ENCODE data around the gene TOR1B.
"Not testable (repeated sequence)": the region's sequence is repeated elsewhere in the genome, so short reads cannot be mapped to it uniquely, and the experiment has no call there.

The TOR1B gene

DNA sequence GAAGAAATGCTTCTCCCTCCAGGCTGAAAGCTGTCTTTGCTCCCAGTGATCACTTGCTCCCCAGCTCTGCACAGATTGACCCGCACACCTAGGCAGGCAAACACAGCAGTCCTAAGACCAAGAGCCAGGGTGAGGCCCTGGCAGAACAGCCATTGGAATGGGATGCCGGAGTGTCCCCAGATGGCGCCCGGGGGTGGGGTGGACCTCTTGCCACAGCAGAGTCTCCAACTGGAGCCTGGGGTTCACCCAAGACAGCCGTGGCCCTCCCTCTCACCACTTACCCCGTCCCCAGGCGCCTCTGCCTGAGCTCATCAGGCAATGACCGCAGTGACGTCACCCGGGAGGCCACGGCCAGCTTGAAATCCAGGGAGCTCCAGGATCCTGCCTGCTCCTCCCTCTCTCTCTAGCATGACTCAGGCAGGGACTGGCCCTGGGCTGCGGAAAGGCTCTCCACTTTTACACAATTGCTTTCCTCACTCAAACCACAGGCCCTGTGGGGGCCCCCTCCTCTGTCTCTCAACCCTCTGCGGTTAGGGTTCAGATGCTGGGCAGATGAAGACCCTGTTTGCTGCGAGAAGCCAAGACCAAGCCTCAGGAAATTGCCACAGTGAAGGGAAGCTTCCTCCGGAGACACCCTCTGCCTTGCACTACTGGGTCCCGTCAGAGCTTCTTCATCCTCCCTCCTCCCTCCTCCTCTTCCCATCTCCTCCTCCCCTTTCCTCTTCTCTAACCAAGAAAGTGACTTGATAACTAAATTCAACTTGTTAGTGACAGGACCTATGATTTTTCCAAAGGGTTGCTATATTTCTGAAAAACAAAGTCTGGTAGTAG is 25.8 kb upstream of the TOR1B start:
- DNase-seq (ENCODE audit: low read depth), result peak; percentile 100

DNA sequence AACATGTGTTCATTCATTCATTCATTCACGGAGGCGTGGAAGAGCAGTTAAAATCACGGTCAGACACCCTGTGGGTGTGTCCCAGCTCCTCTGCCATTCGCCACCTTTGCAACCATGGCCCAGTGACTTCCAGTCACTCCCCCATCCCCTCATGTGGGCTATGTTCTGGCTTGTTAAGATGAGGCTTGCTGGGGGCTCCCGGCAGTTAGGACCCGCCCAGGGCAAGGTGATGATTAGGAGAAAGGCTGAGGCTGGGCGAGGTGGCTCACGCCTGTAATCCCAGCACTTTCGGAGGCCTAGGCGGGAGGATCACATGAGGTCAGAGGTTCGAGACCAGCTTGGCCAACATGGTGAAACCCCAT is 25.2 kb upstream of the TOR1B start:
- no peak for DNase-seq (ENCODE audit: low read depth)

DNA sequence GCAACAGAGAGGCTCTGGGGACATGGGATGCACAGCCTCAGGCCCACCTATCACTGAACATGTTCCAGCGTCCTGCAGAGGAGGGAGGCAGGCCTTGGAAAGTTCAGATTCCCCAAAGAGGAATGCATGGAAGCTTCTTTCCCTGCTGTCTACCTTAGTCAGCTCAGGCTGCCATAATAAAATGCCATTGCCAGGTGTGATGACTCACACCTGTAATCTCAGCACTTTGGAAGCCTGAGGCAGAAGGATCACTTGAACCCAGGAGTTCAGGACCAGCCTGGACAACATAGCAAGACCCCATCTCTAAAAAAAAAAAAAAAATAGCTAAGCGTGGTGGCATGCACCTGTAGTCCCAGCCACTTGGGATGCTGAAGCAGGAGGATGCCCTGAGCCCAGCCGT is 24.5 kb upstream of the TOR1B start:
- DNase-seq (ENCODE audit: low read depth), result no peak

GRCh38 chr9:129779560-129780190 is 23.3 kb upstream of the TOR1B start:
- no peak for DNase-seq (ENCODE audit: low read depth)

DNA sequence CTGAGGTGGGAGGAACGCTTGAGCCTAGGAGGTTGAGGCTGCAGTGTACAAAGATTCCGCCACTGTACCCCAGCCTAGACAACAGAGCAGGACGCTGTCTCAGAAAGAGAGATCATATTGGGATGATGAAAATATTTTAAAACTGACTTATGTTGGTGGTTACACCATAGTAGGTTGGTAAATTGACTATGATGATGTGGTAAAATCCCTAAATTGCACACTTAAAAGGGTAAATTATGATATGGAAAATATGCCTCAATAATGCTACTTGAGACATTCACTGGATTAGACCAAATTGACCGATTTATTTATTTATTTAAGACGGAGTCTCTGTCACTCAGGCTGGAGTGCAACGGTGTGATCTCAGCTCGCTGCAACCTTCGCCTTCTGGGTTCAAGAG is 21.9 kb upstream of the TOR1B start:
- no peak for DNase-seq (ENCODE audit: low read depth)

DNA sequence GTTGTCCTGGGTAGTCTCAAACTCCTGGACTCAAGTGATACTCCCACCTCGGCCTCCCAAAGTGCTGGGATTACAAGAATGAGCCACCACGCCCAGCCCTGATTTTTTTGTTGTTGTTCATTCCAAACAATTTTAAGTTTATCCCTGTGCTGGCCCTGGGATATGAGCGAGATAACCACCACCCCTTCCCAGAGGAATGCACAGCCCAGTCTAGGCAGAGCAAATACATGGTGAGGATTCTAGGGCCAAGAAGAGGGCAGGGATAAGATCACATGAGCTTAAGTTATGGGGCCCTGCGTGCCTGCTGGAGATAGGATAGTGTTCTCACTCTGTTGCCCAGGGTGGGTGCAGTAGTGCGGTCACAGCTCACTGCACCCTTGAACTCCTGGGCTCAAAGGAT is 21.0 kb upstream of the TOR1B start:
- peak; percentile 92 for DNase-seq (ENCODE audit: low read depth)

DNA sequence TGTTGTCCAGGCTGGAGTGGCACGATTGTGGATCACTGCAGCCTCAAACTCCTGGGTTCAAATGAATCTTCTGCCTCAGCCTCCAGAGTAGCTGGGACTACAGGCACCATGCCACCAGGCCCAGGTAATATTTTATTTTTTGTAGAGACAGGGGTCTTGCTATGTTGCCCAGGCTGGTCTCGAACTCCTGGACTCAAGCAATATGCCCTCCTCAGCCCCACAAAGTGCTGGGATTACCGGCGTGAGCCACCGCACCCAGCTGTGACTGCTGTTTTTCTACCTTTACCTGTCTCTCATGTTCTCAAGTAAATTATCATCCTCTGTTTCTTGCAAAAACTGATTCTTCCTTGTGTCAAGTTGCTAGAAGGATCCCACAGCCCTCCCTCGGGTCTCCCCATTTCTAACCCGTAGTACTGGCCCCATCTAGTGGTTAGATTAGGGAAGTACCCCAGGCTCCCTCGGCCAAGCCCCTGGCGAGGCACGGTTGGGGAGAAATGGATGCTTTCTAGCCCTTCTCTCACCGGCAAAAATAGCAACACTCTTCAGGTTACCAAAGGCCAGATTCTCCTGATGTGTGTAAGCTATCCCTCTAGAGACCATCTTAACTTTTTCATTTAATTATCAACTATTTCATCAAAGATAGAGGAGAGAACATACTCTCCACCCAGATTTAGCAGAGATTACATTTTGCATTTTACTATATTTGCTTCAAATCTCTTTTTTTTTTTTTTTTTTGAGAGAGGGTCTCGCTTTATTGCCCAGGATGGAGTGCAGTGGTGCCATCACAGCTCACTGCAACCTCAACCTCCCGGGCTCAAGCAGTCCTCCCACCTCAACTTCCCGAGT is 19.2 kb upstream of the TOR1B start:
- DNase-seq (ENCODE audit: low read depth), result peak; percentile 76

DNA sequence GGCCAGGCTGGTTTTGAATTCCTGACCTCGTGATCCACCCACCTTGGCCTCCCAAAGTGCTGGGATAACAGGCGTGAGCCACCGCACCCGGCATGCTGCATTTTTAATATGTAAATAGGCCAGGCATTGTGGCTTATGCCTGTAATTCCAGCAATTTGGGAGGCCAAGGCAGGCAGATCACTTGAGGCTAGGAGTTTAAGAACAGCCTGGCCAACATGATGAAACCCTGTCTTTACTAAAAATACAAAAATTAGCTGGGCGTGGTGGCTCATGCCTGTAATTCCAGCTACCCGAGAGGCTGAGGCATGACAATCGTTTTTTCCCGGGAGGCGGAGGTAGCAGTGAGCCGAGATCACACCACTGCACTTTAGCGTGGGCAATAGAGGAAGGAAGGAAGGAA is 18.0 kb upstream of the TOR1B start:
- not testable (repeated sequence) for DNase-seq (ENCODE audit: low read depth)

GRCh38 chr9:129785866-129786265 is 17.1 kb upstream of the TOR1B start:
- DNase-seq (ENCODE audit: low read depth), result no peak

DNA sequence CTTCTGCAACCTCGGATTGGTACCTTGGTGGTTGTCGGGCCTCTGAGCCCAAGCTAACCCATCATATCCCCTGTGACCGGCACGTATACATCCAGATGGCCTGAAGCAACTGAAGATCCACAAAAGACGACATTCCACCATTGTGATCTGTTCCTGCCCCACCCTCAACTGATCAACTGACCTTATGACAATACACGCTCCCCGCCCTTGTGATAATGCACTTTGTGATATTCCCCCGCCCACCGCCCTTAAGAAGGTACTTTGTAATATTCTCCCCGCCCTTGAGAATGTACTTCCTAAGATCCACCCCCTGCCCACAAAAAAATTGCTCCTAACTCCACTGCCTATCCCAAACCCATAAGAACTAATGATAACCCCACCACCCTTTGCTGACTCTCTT is 16.5 kb upstream of the TOR1B start:
- no peak for DNase-seq (ENCODE audit: low read depth)

DNA sequence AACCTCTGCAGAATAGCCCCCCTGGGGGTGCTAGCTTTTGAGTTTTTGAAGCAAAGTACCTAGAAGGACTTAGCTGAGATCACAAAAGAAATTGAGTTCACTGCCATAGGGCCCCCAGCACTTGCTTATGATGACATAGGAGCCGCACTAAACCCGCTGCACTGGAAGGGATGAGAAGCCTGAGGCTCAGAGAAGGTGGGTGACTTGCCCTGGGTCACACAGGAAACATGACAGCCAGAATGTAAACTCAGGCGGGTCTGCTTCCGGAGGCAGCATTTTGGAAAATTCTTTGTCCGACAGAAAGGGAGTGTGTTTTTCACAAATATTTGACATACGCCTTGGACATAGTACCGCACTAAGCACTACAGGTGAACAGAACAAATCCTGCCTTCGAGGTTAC is 8.4 kb upstream of the TOR1B start:
- no peak for DNase-seq (ENCODE audit: low read depth)

DNA sequence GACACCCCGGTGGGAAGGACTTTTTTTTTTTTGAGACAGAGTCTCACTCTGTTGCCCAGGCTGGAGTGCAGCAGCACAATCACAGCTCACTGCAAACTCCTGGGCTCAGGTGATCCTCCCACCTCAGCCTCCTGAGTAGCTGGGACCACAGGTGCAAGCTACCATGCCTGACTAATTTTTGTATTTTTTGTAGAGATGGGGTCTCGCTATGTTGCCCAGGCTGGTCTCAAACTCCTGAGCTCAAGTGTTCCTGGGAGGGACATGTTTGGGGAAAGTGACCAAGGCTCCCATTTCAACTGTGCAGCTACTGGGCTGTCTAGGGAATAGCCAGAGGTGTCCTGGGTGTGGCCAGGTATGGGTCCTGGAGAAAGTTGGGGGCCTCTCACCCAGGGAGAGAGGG is 7.0 kb upstream of the TOR1B start:
- not testable (repeated sequence) for DNase-seq (ENCODE audit: low read depth)

DNA sequence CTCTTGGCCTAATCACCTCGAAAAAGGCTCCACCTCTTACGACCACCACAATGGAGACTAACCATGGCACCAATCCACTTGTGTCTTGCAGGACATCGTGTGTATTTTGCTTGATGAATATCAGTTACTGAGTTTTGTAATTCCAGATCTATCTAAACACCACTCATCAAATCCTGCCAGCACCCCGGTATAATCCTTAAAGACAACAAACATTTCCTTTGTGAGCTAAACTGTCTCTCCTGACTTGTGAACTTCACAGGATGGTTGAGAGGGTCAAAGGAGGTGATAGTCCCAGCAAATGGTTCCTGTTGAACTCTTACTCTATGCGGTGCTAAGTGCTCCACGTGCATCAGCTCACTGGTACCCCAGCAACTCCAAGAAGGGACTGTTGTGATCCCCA is 4.0 kb upstream of the TOR1B start:
- DNase-seq (ENCODE audit: low read depth), result no peak

DNA sequence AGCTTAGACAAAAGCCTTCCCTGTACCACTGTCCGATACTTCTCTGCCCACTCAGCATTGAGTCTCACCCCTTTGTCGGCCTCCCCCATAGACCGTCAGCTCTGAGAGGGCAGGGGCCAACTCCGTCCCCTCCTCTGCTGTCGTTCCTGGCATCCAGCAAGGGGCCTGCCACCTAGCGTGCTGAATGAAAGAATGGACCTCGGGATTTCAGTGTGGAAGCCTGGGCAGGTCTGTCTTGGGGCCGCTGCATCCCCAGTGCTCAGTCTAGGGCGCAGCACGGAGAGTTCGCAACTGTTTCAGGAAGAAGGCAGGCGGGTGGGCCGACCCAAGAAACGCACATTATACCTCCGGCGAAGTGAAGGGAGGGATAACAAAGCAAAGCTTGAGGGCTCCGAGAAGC is 1.5 kb upstream of the TOR1B start:
- no peak for DNase-seq (ENCODE audit: low read depth)

GRCh38 chr9:129803676-129804060 is 684 bp downstream of the TOR1B start:
- DNase-seq (ENCODE audit: low read depth), result no peak

GRCh38 chr9:129806061-129806460 is 3.1 kb downstream of the TOR1B start:
- no peak for DNase-seq (ENCODE audit: low read depth)

GRCh38 chr9:129809346-129809745 is 6.4 kb downstream of the TOR1B start:
- no peak for DNase-seq (ENCODE audit: low read depth)

- no peak for DNase-seq (ENCODE audit: low read depth)
Observed at GRCh38 chr9:129810116-129810515, 7.1 kb downstream of the TOR1B start.

GRCh38 chr9:129810788-129811187 is 7.8 kb downstream of the TOR1B start:
- no peak for DNase-seq (ENCODE audit: low read depth)

DNA sequence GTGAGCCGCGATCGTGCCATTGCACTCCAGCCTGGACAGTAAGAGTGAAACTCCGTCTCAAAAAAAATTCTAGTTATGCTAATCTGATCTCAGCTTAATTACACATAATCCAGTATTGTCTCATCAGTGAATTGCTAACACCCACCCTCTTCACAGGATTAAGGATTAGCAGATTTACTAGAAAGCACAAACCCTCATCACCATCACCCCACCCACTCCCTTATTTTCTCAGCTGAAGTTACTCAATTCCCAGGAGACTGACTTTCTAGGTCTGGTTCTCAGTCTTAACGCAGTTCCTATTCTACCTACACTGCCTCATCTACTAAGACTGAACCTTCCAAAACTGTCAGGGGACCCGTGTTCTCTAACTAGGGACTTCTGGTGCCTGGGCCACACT is 9.0 kb downstream of the TOR1B start:
- no peak for DNase-seq (ENCODE audit: low read depth)

GRCh38 chr9:129812385-129812784 is 9.4 kb downstream of the TOR1B start:
- no peak for DNase-seq (ENCODE audit: low read depth)

DNA sequence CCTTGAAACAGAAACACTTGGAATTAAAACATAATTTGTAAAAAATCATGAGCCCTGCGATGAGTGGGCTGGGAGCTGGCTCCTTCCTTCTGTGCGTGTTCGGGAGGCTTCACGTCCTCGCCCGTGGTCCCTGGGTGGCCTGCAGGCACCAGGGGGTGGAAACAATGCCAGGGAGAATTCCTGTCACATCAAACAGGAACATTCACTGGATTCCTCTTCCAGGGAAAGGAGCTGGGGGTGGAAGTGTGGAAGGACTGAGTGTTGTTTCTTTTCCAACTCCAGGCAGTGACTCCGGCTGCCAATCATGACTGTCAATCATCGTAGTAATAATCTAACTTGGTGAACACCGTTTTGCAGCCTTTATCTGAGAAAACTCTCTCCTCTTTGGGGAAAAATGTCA is 10.7 kb downstream of the TOR1B start:
- no peak for DNase-seq (ENCODE audit: low read depth)

Data from amniotic epithelial cell (primary cell).